A549 treated with DMSO at 1 μM for 4 hours (cell line): ENCODE results near the gene NPB. TPM values are rescaled to one million over a fixed set of nuclear protein-coding genes. Genes with fewer than 3 reads are reported as not detected.

Source experiments
- total RNA-seq: library from RNA; stranded (reverse); fragments of 200-300 nt; extraction: Qiagen RNA extraction; gene quantifications from 5 replicates; pipeline ENCODE4 v1.2.3, GENCODE V29; 2022; ENCODE audit warnings: low read depth

NPB gene
- total RNA-seq: 0.34 to 0.62 TPM (median 0.56 TPM) in 5 replicates

GRCh38 chr17:81902023-81902652 is at the start of gene NPB:
TSS of gene NPB (plus strand) at chr17:81902238. CDS start at chr17:81902278, 40 bp downstream.

GRCh38 chr17:81859906-81860755 is 41.9 kb upstream of the NPB start, which contains the start of gene P4HB:
TSS of gene P4HB (minus strand) at chr17:81860535. CDS start at chr17:81860471, 64 bp downstream.

GRCh38 chr17:81870981-81871386 is 31.1 kb upstream of the NPB start, which contains the start of gene ARHGDIA:
TSS of gene ARHGDIA (minus strand) at chr17:81871337. CDS start at chr17:81869930, 1,407 bp downstream.

GRCh38 chr17:81911277-81911961 is 9.4 kb downstream of the NPB start, which contains the start of gene PCYT2:
TSS of gene PCYT2 (minus strand) at chr17:81911399. CDS start at chr17:81911355, 44 bp downstream.

GRCh38 chr17:81917565-81918332 is 15.7 kb downstream of the NPB start, which contains the start of gene SIRT7:
TSS of gene SIRT7 (minus strand) at chr17:81918176. CDS start at chr17:81918131, 45 bp downstream.

GRCh38 chr17:81927653-81928543 is 25.9 kb downstream of the NPB start, which contains the start of gene MAFG:
TSS of gene MAFG (minus strand) at chr17:81927735. CDS start at chr17:81923185, 4,550 bp downstream.

GRCh38 chr17:81947189-81947588 is 45.2 kb downstream of the NPB start, which contains the start of gene MYADML2:
TSS of gene MYADML2 (minus strand) at chr17:81947233. CDS start at chr17:81941741, 5,492 bp downstream.

Other genes starting within 250 kb of the NPB start
- 1.8 to 2.6 TPM (median 2.5 TPM) in 5 replicates for gene PDE6G, start 245.7 kb upstream of the NPB start, total RNA-seq
- gene OXLD1, start 235.6 kb upstream of the NPB start, total RNA-seq: 34.5 to 63.2 TPM (median 56.9 TPM) in 5 replicates
- gene CCDC137, start 235.5 kb upstream of the NPB start, total RNA-seq: 58.2 to 73.9 TPM (median 66.1 TPM) in 5 replicates
- 48.6 to 52.2 TPM (median 50.3 TPM) in 5 replicates for gene ARL16, start 218.4 kb upstream of the NPB start, total RNA-seq
- gene HGS, start 218.2 kb upstream of the NPB start, total RNA-seq: 158 to 233 TPM (median 198 TPM) in 5 replicates
- gene MRPL12, start 198.9 kb upstream of the NPB start, total RNA-seq: 202 to 324 TPM (median 283 TPM) in 5 replicates
- 32.8 to 47.1 TPM (median 42.9 TPM) in 5 replicates for gene SLC25A10, start 190.0 kb upstream of the NPB start, total RNA-seq
- gene GCGR, start 98.1 kb upstream of the NPB start, total RNA-seq: 0.26 to 0.56 TPM (median 0.38 TPM) in 5 replicates
- 87.6 to 104 TPM (median 95.6 TPM) in 5 replicates for gene MCRIP1, start 68.9 kb upstream of the NPB start, total RNA-seq
- 0.22 TPM in 1 of 5 replicates, not detected in the others for gene PPP1R27, start 67.2 kb upstream of the NPB start, total RNA-seq
- 652 to 813 TPM (median 701 TPM) in 5 replicates for gene P4HB, start 41.7 kb upstream of the NPB start, total RNA-seq
- gene ARHGDIA, start 30.9 kb upstream of the NPB start, total RNA-seq: 502 to 666 TPM (median 606 TPM) in 5 replicates
- gene ALYREF, start 10.7 kb upstream of the NPB start, total RNA-seq: 170 to 259 TPM (median 230 TPM) in 5 replicates
- 205 to 282 TPM (median 254 TPM) in 5 replicates for gene ANAPC11, start 10.5 kb upstream of the NPB start, total RNA-seq
- gene PCYT2, start 9.2 kb downstream of the NPB start, total RNA-seq: 14.0 to 16.6 TPM (median 15.6 TPM) in 5 replicates
- 34.9 to 52.3 TPM (median 41.3 TPM) in 5 replicates for gene SIRT7, start 15.9 kb downstream of the NPB start, total RNA-seq
- 40.9 to 49.9 TPM (median 42.9 TPM) in 5 replicates for gene MAFG, start 25.5 kb downstream of the NPB start, total RNA-seq
- 72.2 to 97.2 TPM (median 89.1 TPM) in 5 replicates for gene PYCR1, start 35.1 kb downstream of the NPB start, total RNA-seq
- gene MYADML2, start 45.0 kb downstream of the NPB start, total RNA-seq: not detected in 5 replicates
- gene NOTUM, start 58.9 kb downstream of the NPB start, total RNA-seq: 0.26 to 0.59 TPM (median 0.34 TPM) in 5 replicates
- gene ASPSCR1, start 75.4 kb downstream of the NPB start, total RNA-seq: 19.1 to 31.5 TPM (median 27.7 TPM) in 5 replicates
- 156 to 199 TPM (median 185 TPM) in 5 replicates for gene CENPX, start 120.6 kb downstream of the NPB start, total RNA-seq
- 7.7 to 18.4 TPM (median 14.2 TPM) in 5 replicates for gene LRRC45, start 121.1 kb downstream of the NPB start, total RNA-seq
- gene RAC3, start 129.4 kb downstream of the NPB start, total RNA-seq: 23.0 to 39.7 TPM (median 30.7 TPM) in 5 replicates
- 71.7 to 103 TPM (median 92.2 TPM) in 5 replicates for gene DCXR, start 135.5 kb downstream of the NPB start, total RNA-seq
- 18.6 to 24.2 TPM (median 23.3 TPM) in 5 replicates for gene RFNG, start 149.6 kb downstream of the NPB start, total RNA-seq
- gene GPS1, start 149.7 kb downstream of the NPB start, total RNA-seq: 117 to 153 TPM (median 134 TPM) in 5 replicates
- 78.0 to 146 TPM (median 137 TPM) in 5 replicates for gene DUS1L, start 163.6 kb downstream of the NPB start, total RNA-seq
- 117 to 149 TPM (median 134 TPM) in 5 replicates for gene FASN, start 196.0 kb downstream of the NPB start, total RNA-seq